ENCODE measurements around the gene E2F2. TPM values are rescaled to one million over a fixed set of nuclear protein-coding genes. Genes with fewer than 3 reads are reported as not detected.

E2F2 gene
- total RNA-seq, 1 donor from 2014 or later = 1.1 TPM

- H3K27ac ChIP-seq = no peak overlapping the region
- no peaks in the 10 kb centered on the region for H3K9me3 ChIP-seq
- H3K4me3 ChIP-seq = no peak overlapping the region
- H3K4me1 ChIP-seq = peaks cover 14% of the 10 kb centered on the region
- TF ChIP-seq CTCF (IDR thresholded peaks at IDR 0.05) = no peak
- H3K27me3 ChIP-seq (ENCODE audit: low read depth) = no peaks in the 10 kb centered on the region
- intact Hi-C loops (cut with DNase I) = no loop called here
- DNase-seq (peak; percentile 1), ATAC-seq (no peak)
- H3K36me3 ChIP-seq = no peaks in the 10 kb centered on the region
Measured at GRCh38 chr1:23570001-23570691, 39.1 kb upstream of the E2F2 start.

GRCh38 chr1:23568608-23569383 is 37.8 kb upstream of the E2F2 start:
- peak overlapping the region; percentile 88 for H3K27ac ChIP-seq
- no peak for TF ChIP-seq CTCF (IDR thresholded peaks at IDR 0.05)
- peak overlapping the region; percentile 62 for H3K4me3 ChIP-seq
- no peaks in the 10 kb centered on the region for H3K36me3 ChIP-seq
- H3K4me1 ChIP-seq = peaks cover 24% of the 10 kb centered on the region
- no peaks in the 10 kb centered on the region for H3K27me3 ChIP-seq (ENCODE audit: low read depth)
- intact Hi-C loops (cut with DNase I) = no loop called here
- DNase-seq (no peak), ATAC-seq (no peak)
- no peaks in the 10 kb centered on the region for H3K9me3 ChIP-seq

- ATAC-seq (peak; percentile 56 to 57), DNase-seq (peak; percentile 50)
- H3K36me3 ChIP-seq = no peaks in the 10 kb centered on the region
- H3K9me3 ChIP-seq = no peaks in the 10 kb centered on the region
- no peaks in the 10 kb centered on the region for H3K27me3 ChIP-seq (ENCODE audit: low read depth)
- peak overlapping the region; percentile 88 for H3K27ac ChIP-seq
- H3K4me3 ChIP-seq = peak overlapping the region; percentile 62
- peaks cover 30% of the 10 kb centered on the region for H3K4me1 ChIP-seq
- no peak for TF ChIP-seq CTCF (IDR thresholded peaks at IDR 0.05)
- intact Hi-C loops (cut with DNase I) = no loop called here
Measured at GRCh38 chr1:23567996-23568607, 37.1 kb upstream of the E2F2 start.

- Histone ChIP-seq H3K27ac (peak overlapping the region; percentile 88), H3K36me3 (no peaks in the 10 kb centered on the region), H3K4me1 (peaks cover 35% of the 10 kb centered on the region), H3K4me3 (peak overlapping the region; percentile 62), H3K9me3 (no peaks in the 10 kb centered on the region), H3K27me3 (ENCODE audit: low read depth) (no peaks in the 10 kb centered on the region)
- ATAC-seq (peak; percentile 15 to 31), DNase-seq (peak; percentile 48)
- intact Hi-C loops (cut with DNase I) = no loop called here
- TF ChIP-seq CTCF (IDR thresholded peaks at IDR 0.05) = no peak
Measured at GRCh38 chr1:23567629-23567995, 36.6 kb upstream of the E2F2 start.

GRCh38 chr1:23566304-23566703 is 35.3 kb upstream of the E2F2 start:
- intact Hi-C loops (cut with DNase I) = no loop called here
- no peak for TF ChIP-seq CTCF (IDR thresholded peaks at IDR 0.05)
- no peaks in the 10 kb centered on the region for H3K36me3 ChIP-seq
- no peak overlapping the region for H3K27ac ChIP-seq
- H3K27me3 ChIP-seq (ENCODE audit: low read depth) = no peaks in the 10 kb centered on the region
- DNase-seq (peak; percentile 32), ATAC-seq (no peak)
- H3K4me3 ChIP-seq = no peak overlapping the region
- peaks cover 48% of the 10 kb centered on the region for H3K4me1 ChIP-seq
- no peaks in the 10 kb centered on the region for H3K9me3 ChIP-seq
